Activated CD8-positive, alpha-beta memory T cell treated with anti-CD3 and anti-CD28 coated beads, Interleukin-2, amount 50 U/mL, for 4 hours (primary cell): Measurements from ENCODE around the gene GPR141.
"Not testable (repeated sequence)": the region's sequence is repeated elsewhere in the genome, so short reads cannot be mapped to it uniquely, and the experiment has no call there.

Source experiments
- DNase-seq: peaks from one replicate; pipeline ENCODE4 v3.0.0-alpha.2; 2020

GPR141 gene

DNA sequence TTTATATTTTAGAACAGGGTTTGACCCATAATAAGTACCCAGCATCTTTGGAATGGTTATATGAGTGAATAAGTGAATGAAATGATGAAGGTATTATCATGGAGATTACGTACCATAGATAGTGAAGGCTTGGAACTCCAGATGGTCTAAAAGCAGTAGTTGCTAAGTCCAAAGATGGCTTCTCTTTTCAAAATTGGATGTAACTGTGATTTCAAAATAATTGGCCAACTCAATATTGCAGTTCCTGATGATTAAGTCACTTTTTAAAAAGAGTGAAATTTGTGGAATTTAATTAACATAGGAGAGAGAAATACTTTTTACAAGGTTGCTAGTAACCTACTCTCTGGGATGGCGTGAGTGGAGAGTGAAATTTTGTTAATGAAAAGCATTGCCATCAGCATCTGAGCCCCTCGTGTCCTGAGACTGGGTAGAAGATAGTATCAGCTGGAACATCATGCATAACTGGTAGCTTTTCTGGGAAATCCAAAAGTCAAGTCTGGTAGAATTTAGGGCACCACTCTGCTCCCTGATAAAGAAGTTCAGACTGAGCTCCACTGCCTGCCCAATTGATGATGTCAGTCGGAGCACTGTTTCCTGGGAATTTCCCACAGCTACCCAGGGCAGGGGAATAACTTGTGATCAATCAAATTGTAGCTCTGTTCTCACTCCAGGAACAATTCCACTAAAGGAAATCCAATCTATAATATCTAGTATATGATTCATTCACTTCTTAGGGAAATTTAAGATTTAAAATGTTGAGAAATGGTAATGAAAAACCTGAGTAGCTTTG is 3.2 kb downstream of the GPR141 start:
- DNase-seq = no peak

DNA sequence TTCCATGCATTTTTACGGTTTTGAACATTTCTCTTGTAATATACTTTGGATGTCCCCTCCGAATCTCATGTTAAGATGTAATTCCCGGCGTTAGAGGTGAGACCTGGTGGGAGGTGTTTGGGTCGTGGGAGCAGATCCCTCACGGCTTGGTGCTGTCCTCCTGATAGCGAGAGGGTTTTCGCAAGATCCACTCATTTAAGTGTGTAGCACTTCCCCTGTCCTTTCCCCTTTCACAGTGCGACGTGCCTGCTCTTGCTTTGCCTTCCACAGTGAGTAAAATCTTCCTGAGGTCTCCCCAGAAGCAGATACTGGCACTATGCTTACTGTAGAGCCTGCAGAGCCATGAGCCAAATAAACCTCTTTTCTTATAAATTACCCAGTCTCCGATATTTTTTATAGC is 6.6 kb downstream of the GPR141 start:
- no peak for DNase-seq

DNA sequence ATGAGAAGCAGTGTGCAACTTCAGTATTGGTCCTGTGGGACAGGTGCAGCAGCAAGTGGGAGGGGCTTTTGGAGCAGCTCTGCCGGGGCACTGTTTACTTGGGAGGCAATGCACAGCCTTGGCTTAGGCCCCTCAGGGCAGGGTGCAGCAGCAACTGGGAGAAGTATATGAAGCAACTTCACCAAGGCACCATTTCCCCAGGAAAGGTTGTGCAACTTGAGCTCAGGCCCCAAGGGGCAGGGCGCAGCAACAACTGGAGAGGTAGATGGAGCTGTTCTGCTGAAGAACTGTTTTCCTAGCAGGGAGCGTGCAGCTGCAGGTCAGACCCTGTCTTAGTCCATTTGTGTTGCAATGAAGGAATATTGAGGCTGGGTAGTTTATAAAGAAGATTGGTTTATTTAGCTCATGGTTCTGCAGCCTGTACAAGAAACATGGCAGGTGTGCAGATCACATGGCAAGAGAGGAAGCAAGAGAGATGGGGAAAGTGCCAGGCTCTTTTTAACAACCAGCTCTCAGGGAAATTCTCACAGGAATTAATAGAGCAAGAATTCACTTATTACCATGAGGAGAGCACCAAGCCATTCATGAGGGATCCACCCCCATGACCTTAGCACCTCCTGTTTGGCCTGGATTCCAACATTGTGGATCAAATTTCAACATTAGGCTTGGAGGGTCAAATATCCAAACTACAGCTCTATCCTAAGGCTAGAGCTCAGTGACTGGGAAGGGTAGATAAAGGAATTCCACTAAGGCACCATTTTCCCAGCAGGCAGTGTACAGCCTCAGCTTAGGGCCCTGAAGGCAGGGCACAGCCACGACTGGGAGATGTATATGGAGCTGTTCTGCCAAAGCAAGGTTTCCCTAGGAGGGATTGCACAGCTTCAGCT is 10.9 kb downstream of the GPR141 start:
- no peak for DNase-seq

DNA sequence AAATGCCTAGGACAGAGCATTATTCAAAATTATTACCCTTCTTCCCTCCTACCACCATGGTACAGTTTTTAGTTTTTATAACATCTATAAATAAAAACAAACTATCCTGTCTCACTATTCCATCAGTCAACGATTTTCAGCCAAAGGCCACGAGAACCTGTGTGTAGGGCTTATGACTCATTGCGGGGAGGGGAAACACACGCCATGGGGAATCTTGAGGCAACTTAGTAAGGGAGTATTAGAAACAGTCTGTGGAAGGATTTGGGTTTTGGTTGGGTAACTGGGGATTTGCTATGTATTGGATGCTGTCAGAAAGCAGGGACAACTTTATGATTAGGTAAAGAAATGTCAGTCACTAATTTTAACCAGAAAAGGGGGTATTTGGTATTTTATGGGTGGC is 14.7 kb downstream of the GPR141 start:
- no peak for DNase-seq

DNA sequence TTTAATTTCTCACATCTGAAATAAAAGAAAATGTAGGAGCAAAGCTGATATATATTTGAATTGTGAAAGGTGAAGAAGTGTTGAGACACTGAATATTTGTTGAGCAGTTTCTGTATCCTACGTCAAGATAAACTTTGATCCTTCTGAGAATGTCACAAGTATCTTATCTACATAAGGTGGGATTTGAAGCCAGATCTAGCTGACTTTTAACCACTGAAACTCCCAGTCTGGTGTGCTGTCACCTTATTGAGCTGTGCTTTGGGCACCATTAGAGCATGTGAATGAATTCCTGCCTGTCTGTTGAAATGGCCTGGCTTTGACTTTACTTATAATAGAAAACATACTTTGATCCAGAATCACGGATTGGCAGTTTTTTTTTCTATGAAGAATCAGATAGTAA is 15.2 kb downstream of the GPR141 start:
- DNase-seq = no peak

DNA sequence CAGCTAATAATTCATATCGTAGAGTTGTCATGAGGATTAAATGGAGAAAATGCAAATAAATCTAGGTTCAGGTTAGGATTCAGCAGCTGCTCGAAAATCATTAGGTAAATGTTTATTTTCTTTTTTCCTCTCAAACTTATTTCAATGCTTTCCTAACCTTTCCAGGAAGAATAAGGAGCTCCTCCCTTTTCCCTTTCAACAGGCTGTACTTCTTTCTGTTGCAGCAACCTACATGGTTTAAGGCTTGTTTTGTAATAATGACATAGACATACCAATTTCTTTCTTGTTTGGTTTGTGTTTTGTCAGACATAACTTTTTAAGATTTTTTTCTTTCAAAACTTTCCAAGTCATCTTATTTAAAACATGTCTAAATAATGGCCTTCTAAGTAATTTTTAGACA is 18.2 kb downstream of the GPR141 start:
- no peak for DNase-seq

DNA sequence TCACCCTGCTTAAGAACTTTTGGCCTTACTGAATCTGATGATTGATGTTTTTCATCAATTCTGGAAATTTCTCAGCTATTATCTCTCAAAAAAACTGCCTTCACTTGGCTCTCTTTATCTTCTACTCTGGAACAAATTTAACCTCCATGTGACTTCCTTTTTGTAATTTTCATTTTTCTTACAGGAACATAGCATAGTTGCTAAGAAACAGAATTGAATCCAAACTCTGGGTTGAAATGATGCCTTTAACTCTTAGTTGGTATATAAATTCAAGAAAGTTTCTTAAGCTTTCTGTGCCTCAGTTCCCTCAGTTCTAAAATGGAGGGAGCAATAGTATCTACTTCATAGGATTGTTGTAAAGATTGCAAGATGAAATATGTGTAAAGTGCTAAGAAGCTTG is 19.8 kb downstream of the GPR141 start:
- no peak for DNase-seq

DNA sequence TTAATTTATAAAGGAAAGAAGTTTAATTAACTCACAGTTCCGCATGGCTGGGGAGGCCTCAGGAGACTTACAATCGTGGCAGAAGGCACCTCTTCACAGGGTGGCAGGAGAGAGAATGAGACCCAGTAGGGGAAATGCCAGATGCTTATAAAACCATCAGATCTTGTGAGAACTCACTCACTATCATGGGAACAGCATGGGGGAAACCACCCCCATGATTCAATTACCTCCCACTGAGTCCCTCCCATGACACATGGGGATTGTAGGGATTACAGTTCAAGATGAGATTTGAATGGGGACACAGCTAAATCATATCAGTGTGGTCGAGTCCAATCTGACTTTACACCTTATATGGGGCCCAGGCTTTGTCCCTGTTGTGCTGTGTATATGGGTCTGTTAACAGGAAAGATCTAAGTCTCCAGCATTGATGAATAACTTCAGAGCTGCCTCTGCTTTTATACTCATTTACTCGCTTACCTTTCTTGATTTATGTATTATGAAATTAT is 20.8 kb downstream of the GPR141 start:
- not testable (repeated sequence) for DNase-seq

DNA sequence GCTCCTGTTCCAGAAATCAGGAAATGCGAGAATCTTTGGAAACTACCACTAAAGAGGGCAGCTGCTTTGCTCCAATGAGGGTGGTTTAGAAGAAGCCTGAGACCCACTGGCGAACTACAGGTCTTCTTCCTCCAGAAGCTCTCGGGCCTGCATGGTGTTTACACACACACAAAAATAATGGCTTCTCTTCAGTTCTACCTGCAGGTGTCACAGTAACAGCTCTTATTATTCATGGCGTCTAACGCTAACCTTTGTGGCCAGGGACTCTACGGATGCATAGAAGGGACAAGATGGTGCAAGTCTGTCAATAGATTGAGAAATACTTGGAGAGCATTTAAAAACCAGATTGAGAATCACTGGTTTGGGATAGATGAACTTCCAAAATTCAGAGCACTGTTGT is 22.4 kb downstream of the GPR141 start:
- DNase-seq = no peak

DNA sequence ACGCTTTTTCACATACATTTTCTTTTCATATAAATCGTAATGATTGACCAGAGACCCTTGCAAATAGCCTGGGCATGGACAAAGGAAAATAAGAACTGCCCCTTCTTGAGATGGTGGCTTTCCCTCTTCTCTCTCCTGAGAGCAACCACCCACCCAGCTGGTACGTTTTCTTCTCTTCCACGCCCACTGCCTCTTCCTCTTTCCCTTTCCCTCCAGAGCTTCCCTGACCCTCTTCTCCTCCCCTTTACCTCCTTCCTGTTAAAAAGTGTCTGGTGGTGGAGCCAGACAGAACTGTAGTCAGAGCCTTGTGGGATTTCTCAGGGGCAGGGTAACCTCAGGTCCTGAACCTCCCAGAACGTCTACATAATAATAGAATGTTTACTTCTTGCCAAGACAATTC is 23.2 kb downstream of the GPR141 start:
- DNase-seq = no peak

DNA sequence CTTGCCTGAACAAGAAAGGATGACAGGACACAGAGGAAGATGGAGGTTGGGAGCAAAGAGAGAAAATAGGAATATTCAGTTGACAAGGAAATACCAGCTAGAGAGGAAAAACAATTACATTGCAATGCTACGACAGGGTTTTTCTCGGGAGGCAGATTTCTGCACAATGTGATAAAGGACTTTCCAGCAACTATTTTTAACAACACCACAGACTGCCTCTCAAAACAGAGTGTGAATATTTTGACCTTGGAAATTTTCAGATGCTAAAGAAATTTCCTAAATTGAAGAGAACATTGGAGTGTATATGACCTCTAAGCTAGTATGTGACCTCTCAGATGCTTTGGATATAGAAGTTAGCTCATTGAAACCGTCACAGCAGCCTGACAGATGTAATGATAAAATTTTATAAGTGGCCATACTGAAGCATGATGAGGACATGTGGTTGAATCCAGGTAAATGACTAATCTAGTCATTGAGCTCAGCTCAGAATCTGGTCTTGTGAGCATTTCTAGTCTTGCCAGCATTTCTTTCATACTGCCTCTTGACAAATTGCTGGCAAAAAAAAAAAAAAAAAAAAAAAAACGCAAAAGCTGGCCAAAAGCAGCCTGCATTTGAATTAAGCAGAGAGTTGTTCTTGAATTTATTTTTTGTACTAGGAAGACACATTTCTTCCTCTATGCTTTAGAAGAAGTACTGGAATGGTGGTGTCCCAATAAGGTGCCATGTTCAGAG is 24.4 kb downstream of the GPR141 start:
- DNase-seq = no peak

DNA sequence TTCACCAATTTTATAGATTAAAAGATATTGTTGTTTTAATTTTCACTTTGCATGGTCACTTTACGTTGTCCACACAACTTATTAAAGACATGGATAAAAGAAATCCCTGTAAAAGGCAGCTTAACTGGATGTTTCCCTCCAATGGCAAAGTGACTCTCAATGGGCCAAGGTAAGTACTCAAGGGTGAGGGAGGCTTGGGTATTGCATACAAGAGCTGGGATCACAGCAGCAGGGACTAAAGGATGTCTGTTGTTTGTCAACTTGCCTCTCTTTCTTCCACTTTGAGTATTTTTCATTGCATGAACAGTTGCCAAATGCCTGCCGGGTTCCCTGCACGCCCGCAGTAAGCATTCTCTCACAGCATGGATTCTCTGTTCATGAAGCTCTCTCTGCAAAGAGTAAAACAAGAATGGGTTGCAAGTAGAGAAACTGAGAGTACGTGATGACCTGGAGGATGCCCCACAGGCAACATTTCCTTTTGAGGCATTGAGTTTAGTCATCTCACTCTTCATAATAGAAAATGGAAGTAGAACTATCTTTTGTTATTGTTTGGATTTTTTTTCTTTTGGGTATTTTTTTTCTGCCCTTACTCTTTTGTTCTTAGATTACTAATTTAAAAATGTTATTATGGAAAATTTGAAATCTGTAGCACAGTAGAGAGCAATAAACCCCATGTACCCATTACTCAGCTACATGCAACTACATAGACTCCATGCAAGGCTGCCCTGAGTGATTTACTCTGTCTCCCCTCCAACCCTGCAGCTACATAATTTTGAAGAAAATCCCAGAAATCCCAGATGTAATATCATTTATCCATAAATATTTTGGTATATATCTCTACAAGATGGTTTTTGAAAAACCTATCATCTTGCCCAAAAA is 26.3 kb downstream of the GPR141 start:
- no peak for DNase-seq

DNA sequence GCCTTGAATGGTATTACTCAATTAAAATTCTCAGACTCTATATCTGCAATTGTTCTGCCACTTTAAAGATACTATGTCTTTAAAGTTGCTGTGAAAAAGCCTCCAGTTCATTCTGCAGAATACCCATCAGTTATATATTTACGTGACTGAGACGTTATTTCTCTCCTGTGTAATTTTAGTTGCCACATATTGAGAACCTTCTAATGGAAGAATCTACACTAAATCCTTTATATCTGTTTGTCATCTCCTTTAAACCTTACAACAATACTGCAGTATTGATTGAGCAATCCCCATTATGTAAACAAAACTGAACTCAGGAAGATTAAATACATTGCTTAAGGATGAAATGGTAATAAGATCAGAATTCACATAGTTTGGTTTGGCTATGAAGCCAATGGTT is 30.0 kb downstream of the GPR141 start:
- DNase-seq = no peak

DNA sequence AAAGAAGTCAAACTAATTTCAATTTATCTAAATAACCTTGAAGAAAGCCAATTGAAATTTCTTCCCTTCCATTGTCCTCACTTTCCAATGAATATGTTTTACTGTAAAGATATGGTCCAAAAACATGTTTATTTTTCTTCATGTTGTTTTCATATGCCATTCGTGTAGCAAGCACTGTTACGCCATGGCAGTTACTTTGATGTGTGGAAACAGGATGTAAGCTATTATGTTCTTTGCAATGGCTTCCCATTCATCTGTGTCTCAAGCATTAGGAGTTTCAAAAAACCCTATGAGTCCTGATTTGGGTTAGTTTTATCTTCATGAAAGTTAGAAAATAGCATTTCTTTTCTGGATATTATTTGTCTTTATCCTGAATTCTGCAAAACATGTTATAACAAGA is 31.0 kb downstream of the GPR141 start:
- DNase-seq = no peak

DNA sequence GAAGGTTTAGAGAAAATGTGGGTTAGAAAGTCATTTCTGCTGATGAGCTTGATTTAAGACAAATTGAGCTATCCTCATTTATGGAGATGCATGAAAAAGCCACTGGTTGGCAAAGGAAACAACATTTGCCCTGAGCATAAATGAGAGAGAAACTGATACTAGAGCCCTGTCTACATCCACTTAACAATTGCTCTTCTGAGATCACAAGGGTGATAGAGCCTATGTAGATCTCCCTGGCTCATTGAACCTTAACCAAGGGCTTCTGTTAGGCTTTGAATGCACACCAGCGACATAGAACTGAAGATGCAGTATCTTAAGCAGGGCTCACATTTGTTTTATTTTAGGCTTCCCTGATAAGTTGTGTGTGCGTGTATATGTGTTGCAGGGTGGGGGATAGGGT is 35.0 kb downstream of the GPR141 start:
- no peak for DNase-seq

DNA sequence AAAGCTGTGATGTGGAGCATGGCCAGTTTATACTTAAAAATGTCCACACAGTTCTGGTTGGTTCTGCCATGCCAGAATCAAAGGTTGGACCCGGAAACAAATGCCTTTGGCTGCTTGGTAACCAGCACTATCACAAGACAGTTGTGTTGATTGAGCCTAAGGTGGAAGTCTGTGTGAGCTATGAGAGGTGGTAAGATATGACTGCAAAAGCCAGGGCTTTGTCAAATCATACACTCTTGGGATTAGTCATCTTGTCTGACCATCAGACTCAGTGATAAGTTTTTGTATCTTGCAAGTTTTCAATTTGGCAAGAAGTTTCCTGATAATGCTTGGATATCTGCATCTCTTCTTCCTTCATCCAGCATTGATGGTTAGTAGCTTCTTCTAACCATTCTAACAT is 35.5 kb downstream of the GPR141 start:
- DNase-seq = no peak

DNA sequence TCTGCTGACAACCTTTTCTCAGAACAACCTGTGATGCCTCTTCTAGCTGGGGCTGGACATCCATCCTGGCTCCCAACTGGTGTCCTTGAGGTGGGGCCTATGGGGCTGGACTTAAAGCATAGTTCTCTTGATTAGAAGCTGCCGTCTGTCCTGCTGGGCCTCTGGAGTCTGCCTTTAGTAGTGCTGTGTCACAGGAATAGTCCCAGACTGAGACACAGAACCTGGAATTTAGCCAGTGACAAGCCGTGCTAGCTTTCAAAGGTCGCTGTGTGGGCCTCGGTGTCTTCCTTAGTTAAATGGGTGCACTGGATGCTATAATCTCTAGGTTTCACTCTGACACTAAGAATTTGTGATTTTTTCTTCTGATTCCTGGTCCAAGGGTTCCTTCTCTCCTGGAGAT is 41.2 kb downstream of the GPR141 start:
- no peak for DNase-seq

DNA sequence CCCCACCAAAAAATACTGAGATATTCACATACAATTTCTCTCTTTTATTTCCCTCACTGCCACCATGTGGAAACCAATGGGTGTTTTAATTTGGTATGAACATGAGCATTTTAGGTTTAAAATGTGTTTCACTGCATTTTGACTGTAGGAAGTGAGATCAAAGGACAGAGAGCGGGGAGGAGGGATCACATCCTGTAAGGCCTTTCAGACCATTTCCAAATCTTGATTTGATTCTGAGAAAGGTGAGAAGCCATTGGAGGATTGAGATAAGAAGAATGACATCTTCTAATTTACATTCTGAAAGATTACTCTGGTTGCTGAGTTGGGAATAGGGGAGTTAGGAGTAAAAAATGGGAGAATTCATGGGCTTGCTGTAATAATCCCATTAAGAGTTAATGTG is 42.5 kb downstream of the GPR141 start:
- no peak for DNase-seq

DNA sequence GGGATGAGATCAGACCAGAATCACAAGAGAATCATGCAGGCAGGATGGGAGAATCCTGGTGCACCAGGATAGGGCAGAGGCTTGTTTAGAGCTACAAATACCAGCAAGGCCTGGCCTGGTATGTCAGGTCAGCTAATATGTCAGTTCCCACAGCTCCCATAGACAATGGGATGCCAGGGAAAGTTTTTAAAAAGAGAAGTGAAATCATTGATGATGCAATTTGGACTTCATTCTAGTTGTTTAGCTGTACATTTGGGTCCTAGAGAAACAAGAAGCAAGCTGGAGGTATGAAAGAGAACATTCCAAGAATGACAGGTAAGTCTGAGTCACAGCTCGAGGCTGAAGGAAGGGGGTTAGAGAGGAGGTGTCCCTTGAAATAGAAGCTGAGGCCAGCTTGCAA is 45.2 kb downstream of the GPR141 start:
- DNase-seq = no peak

DNA sequence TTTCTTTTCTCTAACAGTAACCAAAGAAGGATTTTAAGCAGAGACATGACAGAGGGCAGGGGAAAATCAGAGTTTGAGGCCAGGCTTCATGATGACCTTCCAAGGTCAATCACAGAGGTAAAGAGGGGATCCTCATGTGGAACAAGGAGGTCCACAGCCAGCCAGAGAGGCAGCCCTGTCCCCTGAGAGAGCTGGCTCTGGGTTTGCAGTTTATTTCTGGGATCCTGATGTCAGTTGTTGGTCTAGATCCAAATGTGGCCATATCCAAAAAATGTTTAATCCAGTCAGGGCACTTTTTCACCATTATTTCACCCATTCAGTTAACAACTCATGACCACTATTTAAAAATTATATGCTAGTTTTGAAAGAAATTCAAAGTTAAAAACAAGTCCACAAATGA is 45.6 kb downstream of the GPR141 start:
- DNase-seq = no peak

DNA sequence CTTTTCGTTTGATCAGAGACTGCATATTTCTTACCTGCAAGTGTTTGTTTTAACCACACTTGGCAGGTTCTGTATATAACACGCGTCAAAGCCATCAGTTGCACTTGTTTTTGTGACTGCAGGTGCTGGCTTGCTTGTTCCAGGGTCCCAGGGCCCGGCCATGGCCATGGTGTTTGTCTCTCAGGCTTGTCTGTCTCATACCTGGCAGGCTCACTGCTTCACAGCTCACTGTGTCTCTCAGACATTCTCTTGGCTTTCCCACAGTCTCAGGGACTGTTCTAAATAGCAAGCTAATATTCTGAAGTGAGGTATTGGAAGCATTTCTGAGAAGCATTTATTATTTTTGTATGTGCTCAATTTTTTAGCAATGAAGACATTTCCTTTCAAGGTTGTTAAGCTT is 46.9 kb downstream of the GPR141 start:
- no peak for DNase-seq

DNA sequence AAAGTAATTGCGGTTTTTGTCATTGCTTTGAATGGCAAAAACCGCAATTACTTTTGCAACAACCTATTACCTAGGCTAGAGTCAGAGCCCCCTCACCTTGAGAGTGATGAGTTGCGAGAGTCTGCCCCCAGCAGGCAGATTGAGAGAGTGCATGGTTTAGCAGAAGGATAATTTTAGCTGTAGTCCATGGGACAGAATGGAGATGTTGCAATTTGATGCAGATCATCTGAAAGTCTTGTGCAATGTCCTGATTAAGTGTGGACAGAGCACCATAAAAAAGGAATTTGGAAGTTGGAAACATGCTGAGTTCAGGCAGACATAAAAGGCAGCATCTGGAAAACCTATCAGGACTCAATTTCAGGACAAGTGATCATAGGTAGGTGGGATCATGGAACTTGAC is 48.7 kb downstream of the GPR141 start:
- DNase-seq = no peak
